ENCODE data around the gene CPED1.
A peak's percentile ranks its signal among the peaks of the same experiment; 100 is the strongest.

The CPED1 gene

DNA sequence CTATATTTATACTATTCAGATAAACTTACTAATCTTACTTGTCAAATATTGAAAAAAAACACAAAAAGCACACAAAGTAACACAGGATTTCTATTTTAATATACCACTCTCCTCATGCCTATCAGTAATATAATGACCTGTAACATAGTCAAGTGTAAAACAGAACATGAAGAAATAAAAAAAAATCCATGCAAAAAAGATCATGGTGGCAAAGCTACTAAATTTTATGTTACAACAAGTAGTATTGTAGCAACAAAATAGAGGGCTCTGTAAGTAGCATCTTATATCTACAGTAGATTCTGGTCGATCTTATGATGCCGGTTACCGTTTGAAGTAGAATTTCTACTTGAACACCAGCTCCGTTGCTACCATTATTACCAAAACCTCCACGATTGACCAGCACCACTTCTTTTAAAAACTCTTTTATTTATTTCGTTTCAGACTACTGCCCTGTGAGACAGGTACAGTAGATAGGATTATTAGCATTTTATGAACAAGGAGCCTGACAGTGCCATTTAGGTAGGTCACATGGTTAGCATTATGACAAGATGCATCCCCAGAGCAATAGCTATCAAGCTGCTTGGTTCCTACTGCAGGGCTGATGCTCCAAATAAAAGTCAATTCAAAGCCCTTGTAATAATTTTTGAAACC, 2.1 kb downstream of the CPED1 start:
- Histone ChIP-seq H3K36me3 (ENCODE audit: control insufficient read depth in 2 of 2, insufficient read depth in 2 of 2, low read length in 2 of 2) (no peaks in the 10 kb centered on the region), H3K9ac (ENCODE audit: low read length in 2 of 2) (peak overlapping the region; percentile 92), H3K4me3 (ENCODE audit: low read length in 2 of 2) (peak overlapping the region; percentile 83 to 90), H3K4me1 (ENCODE audit: control insufficient read depth, insufficient read depth, low read length) (peaks cover 3% of the 10 kb centered on the region), H3K9me3 (ENCODE audit: control insufficient read depth in 2 of 2, low read length in 2 of 2) (no peaks in the 10 kb centered on the region), H3K27ac (ENCODE audit: low read length) (peak overlapping the region; percentile 91), H3K27me3 (ENCODE audit: control insufficient read depth in 1 of 2, insufficient read depth in 2 of 2, low read length in 2 of 2) (no peaks in the 10 kb centered on the region)

DNA sequence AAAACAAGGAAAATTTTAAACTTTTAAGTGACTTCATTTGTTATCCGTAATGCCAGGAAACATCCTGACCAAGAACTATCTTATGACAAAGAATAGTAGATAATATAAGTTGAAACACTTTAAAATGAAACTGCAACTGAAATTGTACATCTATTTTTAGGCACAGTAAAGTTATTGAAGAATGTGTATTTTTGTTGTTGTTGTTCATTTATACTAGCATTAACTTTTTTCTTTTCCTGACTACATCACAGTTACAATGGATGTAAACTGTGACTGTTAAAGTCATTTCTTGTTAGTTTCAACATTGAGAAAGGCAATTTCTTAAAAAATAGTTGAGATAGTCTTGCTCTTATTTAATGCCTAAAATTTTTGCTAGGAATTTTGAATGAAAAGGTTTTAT, 2.6 kb downstream of the CPED1 start:
- H3K4me3 ChIP-seq (ENCODE audit: low read length in 2 of 2): peak overlapping the region; percentile 83 to 90
- H3K9ac ChIP-seq (ENCODE audit: low read length in 2 of 2): peak overlapping the region; percentile 92
- H3K27ac ChIP-seq (ENCODE audit: low read length): no peak overlapping the region

DNA sequence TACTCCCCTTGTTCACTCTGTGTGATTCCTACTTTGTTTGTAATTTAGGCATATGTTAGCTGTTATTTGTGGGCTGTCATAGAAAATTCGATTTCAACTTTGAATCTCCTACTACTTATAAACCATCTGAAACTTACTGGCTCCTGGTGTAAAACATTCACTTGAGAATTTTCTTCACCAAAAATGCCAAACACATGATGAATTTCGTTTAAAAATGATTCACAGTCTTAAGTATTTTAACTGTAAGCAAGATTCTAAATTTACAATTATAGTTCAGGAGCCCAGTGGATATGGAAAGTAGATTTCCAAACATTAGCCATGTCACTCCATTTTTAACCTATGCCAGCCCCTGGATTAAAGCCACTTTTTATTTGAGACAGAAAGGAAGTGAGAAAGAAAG, 3.1 kb downstream of the CPED1 start:
- H3K4me1 ChIP-seq (ENCODE audit: control insufficient read depth, insufficient read depth, low read length): peaks cover 3% of the 10 kb centered on the region
- H3K4me3 ChIP-seq (ENCODE audit: low read length in 2 of 2): peak overlapping the region; percentile 83 to 90
- H3K27me3 ChIP-seq (ENCODE audit: control insufficient read depth in 1 of 2, insufficient read depth in 2 of 2, low read length in 2 of 2): no peaks in the 10 kb centered on the region
- peak overlapping the region in 1 of 2 donors; percentile 92 for H3K9ac ChIP-seq (ENCODE audit: low read length in 2 of 2)
- H3K36me3 ChIP-seq (ENCODE audit: control insufficient read depth in 2 of 2, insufficient read depth in 2 of 2, low read length in 2 of 2): no peaks in the 10 kb centered on the region
- H3K9me3 ChIP-seq (ENCODE audit: control insufficient read depth in 2 of 2, low read length in 2 of 2): no peaks in the 10 kb centered on the region
- H3K27ac ChIP-seq (ENCODE audit: low read length): no peak overlapping the region

More for the DNA sequence above, 2.6 kb downstream of the CPED1 start:
- H3K27me3 ChIP-seq (ENCODE audit: control insufficient read depth in 1 of 2, insufficient read depth in 2 of 2, low read length in 2 of 2): no peaks in the 10 kb centered on the region
- H3K4me1 ChIP-seq (ENCODE audit: control insufficient read depth, insufficient read depth, low read length): peaks cover 3% of the 10 kb centered on the region
- H3K36me3 ChIP-seq (ENCODE audit: control insufficient read depth in 2 of 2, insufficient read depth in 2 of 2, low read length in 2 of 2): no peaks in the 10 kb centered on the region
- H3K9me3 ChIP-seq (ENCODE audit: control insufficient read depth in 2 of 2, low read length in 2 of 2): no peaks in the 10 kb centered on the region

DNA sequence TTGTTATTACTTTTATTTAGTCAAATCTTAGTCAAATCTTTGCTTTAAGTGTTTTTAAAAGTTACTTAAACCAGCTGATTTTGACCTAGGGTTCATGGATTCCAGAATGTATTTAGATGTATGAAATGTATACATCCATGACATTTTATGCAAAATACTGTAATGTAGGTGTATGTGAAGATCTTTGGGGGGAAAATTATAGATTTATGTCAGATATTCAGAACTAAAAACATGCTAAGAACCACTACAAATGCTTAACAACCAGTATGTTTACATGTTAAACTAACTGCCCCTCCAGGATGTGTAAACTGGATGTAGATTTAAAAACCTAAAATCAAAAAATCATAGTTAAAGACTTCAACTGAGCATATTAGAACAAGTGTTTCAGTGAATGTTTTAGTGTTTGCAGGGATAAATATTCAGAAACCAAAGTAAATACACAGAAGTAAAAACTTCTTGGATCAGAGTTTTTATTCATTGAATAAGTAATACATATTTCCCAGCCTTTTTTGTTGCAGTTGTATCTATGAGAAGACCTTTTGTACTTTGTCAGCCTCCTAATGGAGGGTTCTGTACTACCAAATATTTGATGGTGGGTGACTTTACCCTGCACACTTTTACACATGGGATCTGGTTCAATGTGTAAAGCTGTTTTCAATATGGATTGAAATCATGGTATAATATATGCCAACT, 3.9 kb downstream of the CPED1 start:
- peaks cover 3% of the 10 kb centered on the region for H3K4me1 ChIP-seq (ENCODE audit: control insufficient read depth, insufficient read depth, low read length)
- H3K9me3 ChIP-seq (ENCODE audit: control insufficient read depth in 2 of 2, low read length in 2 of 2): no peaks in the 10 kb centered on the region
- H3K36me3 ChIP-seq (ENCODE audit: control insufficient read depth in 2 of 2, insufficient read depth in 2 of 2, low read length in 2 of 2): no peaks in the 10 kb centered on the region
- no peaks in the 10 kb centered on the region for H3K27me3 ChIP-seq (ENCODE audit: control insufficient read depth in 1 of 2, insufficient read depth in 2 of 2, low read length in 2 of 2)
- peak overlapping the region; percentile 47 to 83 for H3K4me3 ChIP-seq (ENCODE audit: low read length in 2 of 2)
- peak overlapping the region; percentile 2 for H3K27ac ChIP-seq (ENCODE audit: low read length)
- H3K9ac ChIP-seq (ENCODE audit: low read length in 2 of 2): peak overlapping the region; percentile 21 to 92

DNA sequence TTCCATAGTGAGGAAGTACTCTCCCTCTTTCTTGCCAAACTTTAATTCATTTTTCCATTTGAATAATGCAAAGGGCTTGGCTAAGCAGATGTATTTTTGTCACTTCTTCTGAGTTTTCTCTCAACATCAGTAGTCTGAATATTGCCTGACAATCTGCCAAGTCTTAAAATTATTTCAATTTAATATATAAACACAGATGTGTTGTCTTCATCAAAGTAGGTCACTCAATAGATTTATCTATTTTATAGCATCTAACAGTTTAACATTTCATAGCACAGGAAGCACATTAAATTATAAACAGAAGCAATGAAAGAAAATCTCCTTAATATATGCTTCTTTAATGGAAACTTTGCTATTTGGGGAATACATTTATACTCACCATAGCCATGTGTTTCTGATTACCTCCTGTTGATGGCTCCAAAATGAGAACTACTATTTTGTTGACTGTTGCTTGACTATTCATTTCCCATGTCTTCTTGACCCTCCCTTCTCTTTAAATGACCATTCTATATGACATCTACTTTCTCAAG, 4.5 kb downstream of the CPED1 start:
- H3K4me1 ChIP-seq (ENCODE audit: control insufficient read depth, insufficient read depth, low read length): peaks cover 3% of the 10 kb centered on the region
- no peaks in the 10 kb centered on the region for H3K9me3 ChIP-seq (ENCODE audit: control insufficient read depth in 2 of 2, low read length in 2 of 2)
- H3K27me3 ChIP-seq (ENCODE audit: control insufficient read depth in 1 of 2, insufficient read depth in 2 of 2, low read length in 2 of 2): no peaks in the 10 kb centered on the region
- H3K27ac ChIP-seq (ENCODE audit: low read length): no peak overlapping the region
- H3K4me3 ChIP-seq (ENCODE audit: low read length in 2 of 2): peak overlapping the region; percentile 47 to 83
- no peaks in the 10 kb centered on the region for H3K36me3 ChIP-seq (ENCODE audit: control insufficient read depth in 2 of 2, insufficient read depth in 2 of 2, low read length in 2 of 2)
- no peak overlapping the region for H3K9ac ChIP-seq (ENCODE audit: low read length in 2 of 2)

DNA sequence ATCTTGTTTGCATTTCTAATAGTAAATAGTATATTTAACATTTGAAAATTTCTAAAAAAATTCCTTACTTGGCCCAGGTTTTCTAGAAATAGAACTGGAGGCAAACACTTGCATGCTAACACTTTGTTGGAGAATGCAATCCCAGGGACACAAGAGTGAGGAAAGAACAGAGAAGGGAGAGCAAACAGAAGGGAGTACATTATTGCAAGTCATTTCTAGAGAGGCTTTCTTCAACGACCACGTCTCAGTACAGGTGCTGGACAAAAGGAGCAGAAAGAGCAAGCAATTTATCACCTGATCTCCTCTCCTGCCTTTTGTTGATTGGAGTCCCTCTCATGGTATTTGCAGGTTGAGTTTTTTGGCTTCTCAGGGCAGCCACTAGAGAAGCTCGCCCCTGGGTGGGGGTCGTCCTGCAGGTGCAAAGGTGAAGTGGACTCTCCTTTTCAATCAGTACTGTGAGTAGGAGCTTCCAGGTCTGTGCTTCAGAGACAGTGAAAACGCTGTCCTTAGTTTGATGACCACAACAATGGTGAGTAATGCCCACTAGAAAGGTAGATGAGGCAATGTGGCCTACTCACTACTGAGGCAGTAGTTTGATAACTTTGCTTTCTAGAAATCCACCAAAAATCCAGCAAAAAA, 5.2 kb downstream of the CPED1 start:
- H3K4me3 ChIP-seq (ENCODE audit: low read length in 2 of 2): peak overlapping the region; percentile 36 to 40
- H3K27me3 ChIP-seq (ENCODE audit: control insufficient read depth in 1 of 2, insufficient read depth in 2 of 2, low read length in 2 of 2): no peaks in the 10 kb centered on the region
- H3K36me3 ChIP-seq (ENCODE audit: control insufficient read depth in 2 of 2, insufficient read depth in 2 of 2, low read length in 2 of 2): no peaks in the 10 kb centered on the region
- H3K27ac ChIP-seq (ENCODE audit: low read length): peak overlapping the region; percentile 13
- H3K9me3 ChIP-seq (ENCODE audit: control insufficient read depth in 2 of 2, low read length in 2 of 2): no peaks in the 10 kb centered on the region
- H3K9ac ChIP-seq (ENCODE audit: low read length in 2 of 2): no peak overlapping the region
- H3K4me1 ChIP-seq (ENCODE audit: control insufficient read depth, insufficient read depth, low read length): peaks cover 3% of the 10 kb centered on the region

DNA sequence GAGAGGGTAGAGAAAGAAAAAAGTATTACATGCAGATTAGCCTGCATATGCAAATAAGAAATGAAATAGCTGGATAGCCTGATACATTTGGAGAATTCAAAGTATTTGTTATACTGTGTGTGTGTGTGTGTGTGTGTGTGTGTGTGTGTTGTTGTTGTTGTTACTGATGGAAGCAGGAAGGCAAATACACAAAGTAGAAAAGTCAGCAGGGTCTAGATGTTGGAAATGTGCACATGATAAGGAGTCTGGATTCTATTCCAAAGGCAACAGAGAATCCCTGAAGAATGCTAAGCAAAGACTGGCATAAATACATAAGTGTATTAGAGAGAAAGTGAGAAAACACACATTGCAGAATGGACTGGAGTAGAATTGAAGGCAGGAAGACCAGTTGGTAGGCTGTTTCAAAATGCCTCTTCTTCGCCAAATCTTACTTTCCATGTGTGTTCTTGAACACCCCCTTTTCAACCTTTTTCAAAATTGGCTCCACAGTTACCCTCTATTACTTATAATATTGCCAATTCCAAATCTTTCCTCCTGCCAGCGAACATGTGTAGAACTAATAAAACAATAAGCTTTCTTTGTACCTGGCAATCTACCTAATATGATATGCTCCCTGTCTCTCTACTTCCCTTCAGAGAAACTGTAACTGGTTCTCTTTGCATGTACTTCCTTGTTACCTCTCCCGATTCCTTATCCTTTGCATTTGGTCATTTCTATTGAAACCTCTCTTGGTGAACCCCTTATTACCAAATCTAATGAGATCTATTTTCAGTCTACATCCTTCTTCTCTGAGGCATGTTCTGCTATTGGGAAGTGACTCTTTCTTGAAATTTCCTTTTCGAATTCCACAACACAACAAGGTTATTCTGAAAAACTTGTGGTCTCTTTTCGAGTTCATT, 6.2 kb downstream of the CPED1 start:
- Histone ChIP-seq H3K4me3 (ENCODE audit: low read length in 2 of 2) (no peak overlapping the region), H3K27ac (ENCODE audit: low read length) (no peak overlapping the region), H3K4me1 (ENCODE audit: control insufficient read depth, insufficient read depth, low read length) (peaks cover 3% of the 10 kb centered on the region), H3K9me3 (ENCODE audit: control insufficient read depth in 2 of 2, low read length in 2 of 2) (no peaks in the 10 kb centered on the region), H3K27me3 (ENCODE audit: control insufficient read depth in 1 of 2, insufficient read depth in 2 of 2, low read length in 2 of 2) (no peaks in the 10 kb centered on the region), H3K9ac (ENCODE audit: low read length in 2 of 2) (peak overlapping the region in 1 of 2 donors; percentile 10), H3K36me3 (ENCODE audit: control insufficient read depth in 2 of 2, insufficient read depth in 2 of 2, low read length in 2 of 2) (no peaks in the 10 kb centered on the region)

DNA sequence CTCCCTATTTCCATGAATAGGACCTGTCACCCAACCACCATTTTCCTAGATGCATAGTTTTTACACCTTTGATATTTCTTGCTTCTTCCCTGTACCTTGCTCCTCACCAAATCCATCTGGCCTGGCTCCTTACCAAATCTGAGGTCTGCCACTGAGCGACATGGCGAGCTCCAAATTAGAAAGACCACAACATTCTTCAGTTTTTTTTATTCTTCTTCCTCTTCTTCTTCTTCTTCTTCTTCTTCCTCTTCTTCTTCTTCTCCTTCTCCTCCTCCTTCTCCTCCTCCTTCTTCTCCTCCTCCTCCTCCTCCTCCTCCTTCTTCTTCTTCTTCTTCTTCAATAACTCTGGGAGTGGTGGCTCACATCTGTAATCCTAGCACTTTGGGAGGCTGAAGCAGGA, 7.1 kb downstream of the CPED1 start:
- H3K36me3 ChIP-seq (ENCODE audit: control insufficient read depth in 2 of 2, insufficient read depth in 2 of 2, low read length in 2 of 2): no peaks in the 10 kb centered on the region
- no peaks in the 10 kb centered on the region for H3K27me3 ChIP-seq (ENCODE audit: control insufficient read depth in 1 of 2, insufficient read depth in 2 of 2, low read length in 2 of 2)
- no peak overlapping the region for H3K9ac ChIP-seq (ENCODE audit: low read length in 2 of 2)
- peaks cover 7% of the 10 kb centered on the region for H3K4me1 ChIP-seq (ENCODE audit: control insufficient read depth, insufficient read depth, low read length)
- no peak overlapping the region for H3K4me3 ChIP-seq (ENCODE audit: low read length in 2 of 2)
- no peaks in the 10 kb centered on the region for H3K9me3 ChIP-seq (ENCODE audit: control insufficient read depth in 2 of 2, low read length in 2 of 2)
- no peak overlapping the region for H3K27ac ChIP-seq (ENCODE audit: low read length)

DNA sequence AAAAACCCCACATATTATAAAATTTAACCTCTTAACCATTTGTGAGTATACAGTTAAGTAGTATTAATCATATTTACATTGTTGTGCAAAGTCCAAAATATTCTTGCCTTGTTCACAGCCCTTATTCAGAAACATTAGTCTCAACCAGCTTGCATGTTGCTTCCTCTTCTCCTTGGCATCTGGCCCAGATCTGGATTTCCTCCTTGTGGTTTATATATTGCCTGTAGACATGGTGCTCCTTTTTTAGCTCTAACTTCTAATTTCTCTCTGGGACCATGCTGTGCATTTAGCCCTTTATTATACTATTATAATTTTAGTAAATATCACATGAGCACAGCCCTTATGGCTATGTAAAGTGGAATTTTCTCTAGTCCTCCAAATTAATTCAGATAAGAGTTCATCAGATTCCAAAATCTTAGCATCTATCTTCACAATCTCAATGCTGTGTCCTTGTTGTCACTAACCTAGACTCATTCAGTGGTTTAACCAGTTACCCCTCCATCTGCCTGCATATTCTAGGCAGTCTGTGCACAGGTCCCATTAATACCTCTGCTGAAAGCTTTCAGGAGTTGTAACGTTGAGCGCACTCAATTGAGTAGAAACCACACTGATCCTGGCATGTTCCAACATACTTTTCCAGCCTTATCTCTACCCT, 7.9 kb downstream of the CPED1 start:
- Histone ChIP-seq H3K4me1 (ENCODE audit: control insufficient read depth, insufficient read depth, low read length) (peaks cover 10% of the 10 kb centered on the region), H3K27ac (ENCODE audit: low read length) (peak overlapping the region; percentile 42), H3K4me3 (ENCODE audit: low read length in 2 of 2) (no peak overlapping the region), H3K36me3 (ENCODE audit: control insufficient read depth in 2 of 2, insufficient read depth in 2 of 2, low read length in 2 of 2) (no peaks in the 10 kb centered on the region), H3K27me3 (ENCODE audit: control insufficient read depth in 1 of 2, insufficient read depth in 2 of 2, low read length in 2 of 2) (no peaks in the 10 kb centered on the region), H3K9ac (ENCODE audit: low read length in 2 of 2) (peak overlapping the region in 1 of 2 donors; percentile 6), H3K9me3 (ENCODE audit: control insufficient read depth in 2 of 2, low read length in 2 of 2) (no peaks in the 10 kb centered on the region)

DNA sequence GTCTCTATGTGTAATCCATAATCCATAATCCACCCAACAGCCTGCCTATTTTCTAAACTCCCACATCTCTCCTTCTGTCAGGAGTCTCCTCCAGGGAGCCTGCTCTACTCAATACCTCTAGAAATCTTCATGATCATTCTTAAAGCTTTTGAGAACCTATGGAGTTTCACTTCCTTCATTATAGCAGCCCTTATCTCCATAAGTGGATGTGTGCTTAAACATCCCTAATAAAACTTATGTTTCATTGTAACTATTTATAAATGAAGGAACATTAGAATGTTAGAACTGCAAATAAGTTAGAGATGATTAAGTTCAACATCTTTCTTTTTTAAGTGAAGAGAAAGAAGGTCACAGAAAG, 8.5 kb downstream of the CPED1 start:
- H3K36me3 ChIP-seq (ENCODE audit: control insufficient read depth in 2 of 2, insufficient read depth in 2 of 2, low read length in 2 of 2): no peaks in the 10 kb centered on the region
- H3K9ac ChIP-seq (ENCODE audit: low read length in 2 of 2): peak overlapping the region in 1 of 2 donors; percentile 6
- H3K27me3 ChIP-seq (ENCODE audit: control insufficient read depth in 1 of 2, insufficient read depth in 2 of 2, low read length in 2 of 2): no peaks in the 10 kb centered on the region
- peak overlapping the region; percentile 42 for H3K27ac ChIP-seq (ENCODE audit: low read length)
- H3K4me3 ChIP-seq (ENCODE audit: low read length in 2 of 2): no peak overlapping the region
- H3K4me1 ChIP-seq (ENCODE audit: control insufficient read depth, insufficient read depth, low read length): peaks cover 10% of the 10 kb centered on the region
- no peaks in the 10 kb centered on the region for H3K9me3 ChIP-seq (ENCODE audit: control insufficient read depth in 2 of 2, low read length in 2 of 2)
